Kasumi-1 (cell line): ENCODE data around the gene OSBPL2.

ENCODE experiments used
- DNase-seq, 2 experiments: peaks; one replicate each; lab custom pipeline; 2025; lab: John Stamatoyannopoulos, UW

The OSBPL2 gene

DNA sequence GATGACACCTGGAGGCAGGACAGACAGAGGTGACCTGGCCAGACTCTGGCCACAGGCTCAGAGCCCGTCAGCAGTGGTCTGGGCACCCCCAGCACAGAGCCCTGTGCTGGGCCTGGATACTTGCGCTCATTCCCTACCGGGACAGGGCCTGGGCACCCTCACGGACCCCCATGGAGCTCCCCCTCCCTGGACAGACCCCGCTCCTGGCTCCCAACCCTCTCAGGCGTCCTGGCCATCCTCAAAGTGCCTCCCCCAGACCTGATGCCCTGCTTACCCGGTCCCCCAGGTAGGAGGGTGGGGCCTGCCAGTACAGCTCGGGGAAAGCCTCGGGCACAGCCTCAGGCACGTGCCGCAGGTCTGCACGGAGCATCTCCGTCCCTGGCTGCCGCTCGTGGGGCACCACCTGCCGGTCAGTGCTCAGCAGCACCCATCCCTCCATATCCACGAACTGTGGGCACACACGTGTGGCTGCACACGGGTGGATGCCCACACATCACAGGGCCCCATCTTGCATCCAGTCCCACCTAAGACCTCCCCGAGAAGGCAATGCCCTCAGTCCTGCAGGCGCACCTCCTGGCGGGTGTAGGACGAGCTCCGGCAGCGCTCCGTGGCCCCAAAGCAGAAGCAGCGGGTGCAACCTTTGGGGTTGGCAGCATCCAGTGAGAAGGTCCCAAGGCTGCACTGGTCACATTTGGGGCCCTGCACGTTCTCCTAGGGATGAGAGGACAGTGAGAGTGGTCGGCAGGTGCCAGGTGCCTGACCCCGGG is 88.8 kb downstream of the OSBPL2 start:
- DNase-seq: no peak

DNA sequence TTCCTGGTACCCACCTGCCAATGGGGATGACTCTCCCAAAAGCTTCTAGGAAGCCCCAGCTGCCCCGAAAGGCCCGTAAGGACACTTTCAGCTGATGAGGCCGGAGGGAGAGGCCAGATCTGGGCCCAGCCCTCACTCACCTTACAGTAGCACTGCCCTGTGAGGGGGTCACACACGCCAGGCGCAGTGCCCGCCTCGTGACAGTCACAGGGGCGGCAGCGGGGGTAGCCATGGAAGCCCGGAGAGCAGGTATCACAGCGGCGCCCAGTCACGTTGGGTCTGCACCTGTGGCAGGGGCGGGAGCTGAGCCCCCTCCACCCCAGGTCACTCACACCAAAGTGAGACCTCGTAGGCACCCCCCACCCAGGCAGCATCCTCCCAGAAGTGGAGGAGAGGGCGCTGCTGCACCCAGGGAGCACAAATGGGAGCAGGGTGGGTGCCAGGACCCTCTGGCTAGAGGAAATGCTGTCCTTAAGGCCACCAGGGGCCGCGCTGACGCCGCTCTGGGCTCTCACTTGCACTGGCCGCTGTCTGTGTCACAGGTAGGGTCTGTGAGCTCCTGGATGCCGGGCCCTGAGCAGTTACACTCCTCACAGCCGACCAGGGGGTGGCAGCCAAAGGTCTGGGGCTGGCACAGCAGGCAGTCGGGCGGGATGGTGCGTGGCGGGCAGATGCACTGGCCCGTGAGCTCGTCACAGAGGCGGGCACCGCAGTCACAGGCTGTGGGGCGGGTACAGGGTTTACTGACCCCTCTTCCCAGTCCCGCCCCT is 89.6 kb downstream of the OSBPL2 start:
- no peak for DNase-seq

DNA sequence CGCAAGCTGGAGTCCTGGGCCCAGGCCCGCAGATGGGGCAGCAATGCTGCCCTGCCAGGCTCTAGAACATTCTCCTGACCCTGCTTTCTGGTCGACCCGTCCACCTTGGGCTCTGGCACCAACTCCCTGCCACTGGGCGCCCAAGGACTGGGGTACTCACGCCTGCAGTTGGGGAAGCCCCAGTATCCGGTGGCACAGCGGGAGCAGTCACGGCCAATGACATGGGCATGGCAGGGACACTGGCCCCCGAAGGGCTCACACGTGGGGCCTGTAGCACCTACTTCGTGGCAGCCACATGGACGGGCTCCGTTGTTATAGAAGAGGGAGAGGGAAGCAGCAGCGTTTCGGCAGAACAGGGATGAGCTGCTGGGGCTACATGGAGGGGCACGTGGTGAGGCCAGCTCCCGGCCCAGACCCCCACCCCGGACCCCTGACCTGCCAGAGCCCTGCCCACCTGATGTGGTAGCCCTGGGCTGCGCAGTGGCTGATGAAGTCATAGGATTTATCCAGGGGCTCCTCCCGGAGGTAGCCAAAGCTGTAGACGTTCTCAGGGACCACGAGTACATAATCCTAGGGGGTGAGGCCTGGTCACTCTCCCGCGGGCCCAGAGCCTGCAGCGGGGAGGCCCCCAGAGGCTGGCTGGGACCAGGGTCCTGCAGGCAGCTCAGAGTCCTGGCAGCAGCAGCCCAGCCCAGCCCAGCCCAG is 90.5 kb downstream of the OSBPL2 start:
- no peak for DNase-seq

DNA sequence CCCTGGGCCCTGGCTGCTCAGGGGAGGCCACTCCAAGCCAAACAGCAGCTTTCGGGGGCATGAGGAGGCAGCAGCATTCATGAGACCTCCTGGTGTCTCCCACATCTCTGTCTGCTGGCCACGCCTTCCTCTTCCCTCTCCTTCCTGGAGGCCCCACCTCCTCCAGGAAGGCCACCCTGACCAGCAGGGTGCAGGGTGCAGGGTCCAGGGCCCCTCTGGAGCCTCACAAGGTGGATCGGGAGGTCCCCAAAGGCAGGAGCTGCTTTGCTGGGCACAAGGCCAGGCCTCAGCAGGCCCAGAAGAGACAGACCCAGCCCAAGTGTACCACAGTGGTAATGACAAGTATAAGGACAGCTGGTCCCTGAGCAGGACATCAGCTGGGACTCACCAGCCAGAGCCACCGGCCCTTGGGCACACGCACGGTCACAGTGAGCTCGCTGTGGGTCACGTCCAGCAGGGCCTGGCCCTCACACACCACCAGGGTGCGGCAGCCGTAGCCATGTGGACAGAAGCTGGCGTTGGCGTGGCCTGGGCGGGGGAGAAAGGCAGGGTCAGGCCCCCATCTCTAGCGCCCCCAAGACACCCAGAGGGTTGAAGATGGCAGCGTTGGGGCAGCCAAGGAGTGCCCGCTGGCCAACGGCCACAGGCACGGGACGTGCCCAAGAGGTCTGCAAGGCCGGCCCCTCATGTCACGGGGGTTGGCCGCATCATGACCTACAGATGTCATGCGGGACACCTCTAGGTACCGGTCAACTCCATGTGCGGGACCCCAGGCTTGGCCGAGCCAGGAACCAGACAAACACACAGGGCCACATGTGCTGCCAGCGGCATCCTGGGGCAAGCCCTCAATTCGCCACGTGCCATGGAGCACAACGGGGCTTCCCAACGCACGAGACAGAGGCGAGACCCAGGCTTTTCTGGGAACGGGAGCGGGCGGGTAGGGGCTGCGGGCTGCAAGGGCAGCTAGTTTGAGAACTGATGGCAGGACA is 91.4 kb downstream of the OSBPL2 start:
- no peak for DNase-seq

DNA sequence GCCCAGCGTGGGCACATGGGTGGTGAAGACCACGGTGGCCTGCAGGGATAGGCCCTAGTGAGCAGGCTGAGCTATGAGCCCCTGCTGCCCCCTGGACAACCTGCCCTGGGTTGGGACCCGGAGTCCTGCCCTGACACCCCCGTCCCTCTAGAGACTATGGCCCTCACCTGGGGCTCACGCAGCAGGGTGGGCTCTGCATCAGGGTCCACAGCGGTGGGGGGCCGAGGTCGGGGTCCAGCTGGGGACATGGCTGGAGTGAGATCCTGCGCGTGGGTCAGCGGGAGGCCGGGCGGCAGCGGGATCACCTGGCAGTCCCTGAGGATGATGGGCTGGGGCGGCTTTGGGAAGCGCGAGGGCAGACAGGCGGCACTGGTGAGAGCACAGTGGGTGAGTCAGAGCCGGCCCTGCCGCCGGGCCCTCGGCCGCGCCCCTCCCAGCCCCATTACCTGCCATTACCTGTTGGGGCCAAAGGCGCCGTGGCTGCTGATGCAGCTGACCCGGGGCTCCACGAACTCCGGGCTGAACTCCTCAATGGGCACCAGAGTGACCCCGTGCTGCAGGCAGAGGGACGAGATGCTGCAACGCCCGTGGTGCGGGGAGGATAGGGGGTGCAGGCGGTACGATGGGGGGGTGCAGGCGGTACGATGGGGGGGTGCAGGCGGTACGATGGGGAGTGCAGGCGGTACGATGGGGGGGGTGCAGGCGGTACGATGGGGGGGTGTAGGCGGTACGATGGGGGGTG is 92.4 kb downstream of the OSBPL2 start:
- DNase-seq: no peak

DNA sequence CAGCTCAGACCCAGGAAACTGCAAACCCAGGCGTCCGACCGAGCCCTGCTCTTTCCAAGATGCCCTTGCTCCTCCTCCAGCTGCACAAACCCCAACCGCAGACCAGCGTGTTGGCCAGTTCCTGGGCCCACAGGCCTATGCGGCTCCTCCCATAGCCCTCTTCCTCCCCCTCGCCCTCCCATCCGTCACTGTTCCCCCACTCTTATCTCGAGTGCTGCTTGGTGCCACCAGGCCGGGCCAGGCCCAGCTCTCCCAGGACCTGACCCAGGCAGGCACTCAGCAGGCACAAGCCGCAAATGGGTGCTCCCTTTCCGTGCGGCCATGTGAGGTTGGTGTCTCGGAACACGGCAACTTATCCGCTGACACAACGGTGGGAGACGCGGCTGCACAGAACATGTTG is 93.0 kb downstream of the OSBPL2 start:
- no peak for DNase-seq

DNA sequence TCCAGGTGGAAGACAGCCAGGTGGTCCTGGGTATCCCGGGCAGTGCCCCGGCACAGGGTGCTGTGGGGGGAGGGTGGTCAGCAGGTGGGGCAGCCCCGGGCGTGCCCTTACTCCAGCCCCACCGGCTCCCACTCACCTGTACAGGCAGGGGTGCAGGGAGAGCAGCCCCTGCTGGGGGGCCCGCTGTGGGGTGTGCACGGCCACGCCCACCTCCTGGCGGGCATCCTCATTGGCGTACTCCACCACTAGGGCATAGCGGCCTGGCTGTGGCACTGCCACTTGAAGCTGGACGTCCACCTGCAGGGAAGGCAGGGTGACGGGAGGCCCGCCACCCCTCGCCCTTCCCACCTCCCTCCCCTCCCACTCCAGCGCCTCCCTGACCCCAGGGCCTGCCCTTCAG is 94.1 kb downstream of the OSBPL2 start:
- no peak for DNase-seq

DNA sequence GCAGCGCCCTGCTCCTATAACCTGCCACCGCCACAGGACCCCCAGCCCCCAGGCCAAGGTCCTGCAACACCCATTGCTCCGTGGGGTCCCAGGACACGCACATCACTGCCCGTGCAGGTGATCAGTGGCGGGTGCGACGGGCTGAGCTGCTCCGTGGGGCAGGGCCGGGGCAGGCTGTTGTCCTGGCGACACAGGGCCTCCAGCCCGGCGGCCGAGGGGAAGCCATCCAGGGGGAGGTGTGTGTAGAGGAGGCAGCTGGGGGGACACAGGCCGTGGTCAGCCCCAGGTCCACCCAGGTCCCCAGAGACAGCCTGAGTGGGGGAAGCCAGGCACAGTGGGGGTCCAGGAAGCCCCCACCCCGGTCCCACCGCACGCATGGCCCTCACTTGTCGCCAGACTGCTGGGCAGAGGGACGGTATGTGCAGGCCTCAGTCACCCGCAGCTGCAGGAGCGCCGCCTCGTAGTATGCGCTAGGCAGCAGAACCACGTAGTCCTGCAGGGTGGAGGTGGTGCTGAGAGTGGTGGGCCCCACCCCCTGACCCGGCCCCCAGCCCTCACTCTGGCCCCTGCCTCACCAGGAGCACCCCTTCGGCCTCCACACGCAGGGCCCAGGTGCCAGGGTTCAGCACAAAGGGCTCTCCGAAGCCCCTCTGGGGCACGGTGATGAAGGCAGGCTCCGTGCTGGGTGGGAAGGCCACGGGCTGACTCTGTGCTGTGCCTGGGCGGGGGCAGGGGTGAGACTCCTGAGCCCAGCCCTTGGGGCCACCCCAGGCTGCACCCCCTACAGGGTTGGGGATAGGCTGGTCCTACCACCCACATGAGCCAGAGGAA is 94.9 kb downstream of the OSBPL2 start:
- DNase-seq: no peak

DNA sequence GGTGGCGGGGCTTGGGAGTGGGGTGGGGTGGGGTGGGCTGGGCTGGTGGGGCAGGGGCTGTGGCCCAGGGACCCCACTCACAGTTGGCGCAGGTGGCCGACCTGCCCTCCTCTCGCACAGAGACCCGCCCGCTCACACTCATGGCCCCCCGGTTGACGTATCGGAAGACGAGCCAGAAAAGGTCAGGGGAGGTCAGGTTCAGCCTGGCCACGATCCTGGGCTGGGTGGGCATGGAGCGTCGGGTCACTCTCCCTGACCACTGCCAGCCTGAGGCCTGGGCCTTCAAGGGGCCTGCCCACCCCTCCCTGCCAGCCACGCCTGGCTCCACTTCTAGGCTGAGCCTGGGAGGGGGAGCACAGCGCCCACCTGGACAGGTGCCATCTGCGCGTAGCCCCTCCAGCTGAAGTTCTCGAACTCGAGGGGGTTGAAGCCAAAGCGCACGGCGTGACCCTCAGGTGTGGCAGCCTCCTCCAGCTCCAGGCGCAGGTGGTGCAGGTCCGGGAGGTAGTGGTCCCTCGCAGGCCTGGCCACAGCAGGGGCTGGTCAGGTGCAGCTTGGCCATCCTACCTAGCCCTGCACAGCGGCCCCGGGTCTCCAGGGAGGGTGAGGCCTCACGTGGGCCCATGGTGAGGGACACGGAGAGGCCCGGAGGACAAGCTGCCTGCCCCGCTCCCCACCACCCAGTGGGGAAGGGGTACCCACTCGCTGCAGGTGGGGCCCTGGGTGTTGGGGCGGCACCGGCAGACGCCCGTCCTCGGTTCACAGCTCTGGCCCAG is 95.7 kb downstream of the OSBPL2 start:
- DNase-seq: no peak

DNA sequence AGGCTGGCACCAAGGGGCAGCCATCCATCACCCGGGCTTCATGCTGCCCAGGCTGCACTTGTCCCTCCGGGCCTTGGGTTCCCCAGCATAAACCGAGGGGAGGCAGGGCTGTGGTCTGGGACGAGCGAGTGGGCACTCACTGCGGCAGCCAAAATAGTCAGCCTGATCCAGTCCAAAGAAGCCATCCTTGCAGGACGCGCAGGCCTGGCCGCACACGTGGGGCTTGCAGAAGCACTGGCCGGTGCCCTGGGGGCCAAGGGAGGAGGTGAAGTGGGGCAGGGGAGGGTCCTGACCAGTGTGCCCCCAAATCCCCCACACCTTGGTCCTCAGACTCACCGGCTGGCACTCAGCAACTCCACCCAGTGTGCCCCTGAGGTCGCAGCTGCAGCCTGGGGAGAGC is 96.6 kb downstream of the OSBPL2 start:
- no peak for DNase-seq

DNA sequence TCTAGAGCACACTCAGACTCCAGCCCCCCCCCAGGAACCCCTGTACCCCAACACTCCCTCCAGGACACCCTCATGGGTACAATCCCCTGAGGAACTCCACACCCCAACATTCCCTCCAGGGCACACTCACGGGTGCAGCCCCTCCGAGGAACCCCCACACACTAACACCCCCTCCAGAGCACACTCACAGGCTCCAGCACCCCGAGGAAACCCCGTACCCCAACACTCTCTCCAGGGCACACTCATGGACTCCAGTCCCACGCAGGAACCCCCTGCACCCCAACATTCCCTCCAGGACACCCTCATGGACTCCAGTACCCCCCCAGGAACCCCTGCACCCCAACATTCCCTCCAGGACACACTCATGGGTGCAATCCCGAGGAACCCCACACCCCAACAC is 97.2 kb downstream of the OSBPL2 start:
- no peak for DNase-seq

DNA sequence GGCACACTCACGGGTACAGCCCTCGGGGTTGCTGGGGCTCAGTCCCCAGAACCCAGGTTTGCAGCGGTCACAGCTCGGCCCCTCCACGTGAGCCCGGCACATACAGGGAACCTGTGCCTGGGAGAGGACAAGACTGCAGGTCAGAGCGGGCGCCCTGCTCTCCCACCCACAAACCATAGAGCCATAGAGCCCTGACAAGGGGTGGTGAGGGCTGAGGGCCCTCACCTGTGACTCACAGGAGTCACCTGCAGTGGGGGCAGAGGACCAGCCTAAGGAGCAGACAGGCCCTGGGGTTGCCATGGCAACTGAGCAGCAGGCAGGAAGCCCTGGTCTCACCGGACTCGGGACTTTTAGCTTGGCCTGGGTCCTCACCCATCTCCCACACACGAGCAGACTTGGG is 98.0 kb downstream of the OSBPL2 start:
- no peak for DNase-seq

DNA sequence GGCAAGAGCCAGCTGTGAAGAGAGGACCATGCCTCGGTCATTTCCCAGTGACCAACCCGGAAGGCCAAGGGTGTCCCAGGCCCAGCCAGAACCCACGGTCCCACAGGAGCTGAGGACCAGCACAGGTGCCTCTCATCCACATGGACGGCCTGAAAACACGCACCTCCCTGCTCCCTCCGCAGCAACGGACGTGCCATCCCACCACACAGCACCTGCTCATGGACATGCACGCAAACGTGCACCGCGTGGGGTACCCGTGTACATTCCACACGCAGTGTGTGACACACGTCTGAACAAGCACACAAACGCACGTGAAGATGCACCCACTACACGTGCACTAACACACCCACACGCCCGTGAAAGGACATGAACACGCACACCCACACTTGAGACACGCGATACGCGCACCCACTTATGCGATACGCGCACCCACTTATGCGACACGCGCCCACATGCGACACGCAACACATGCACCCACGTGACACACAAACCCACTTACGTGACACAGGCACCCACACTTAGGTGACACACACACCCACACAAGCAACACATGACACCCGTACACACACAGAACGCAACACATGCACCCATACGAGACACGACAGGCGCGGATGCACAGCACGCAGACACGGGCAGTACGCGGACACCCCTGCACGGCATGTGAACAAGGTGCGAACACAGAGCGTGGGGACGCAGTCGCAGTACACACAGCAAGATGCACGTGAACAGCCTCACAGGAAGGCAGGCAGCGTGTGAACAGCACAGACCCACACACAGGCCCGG is 98.6 kb downstream of the OSBPL2 start:
- no peak for DNase-seq

DNA sequence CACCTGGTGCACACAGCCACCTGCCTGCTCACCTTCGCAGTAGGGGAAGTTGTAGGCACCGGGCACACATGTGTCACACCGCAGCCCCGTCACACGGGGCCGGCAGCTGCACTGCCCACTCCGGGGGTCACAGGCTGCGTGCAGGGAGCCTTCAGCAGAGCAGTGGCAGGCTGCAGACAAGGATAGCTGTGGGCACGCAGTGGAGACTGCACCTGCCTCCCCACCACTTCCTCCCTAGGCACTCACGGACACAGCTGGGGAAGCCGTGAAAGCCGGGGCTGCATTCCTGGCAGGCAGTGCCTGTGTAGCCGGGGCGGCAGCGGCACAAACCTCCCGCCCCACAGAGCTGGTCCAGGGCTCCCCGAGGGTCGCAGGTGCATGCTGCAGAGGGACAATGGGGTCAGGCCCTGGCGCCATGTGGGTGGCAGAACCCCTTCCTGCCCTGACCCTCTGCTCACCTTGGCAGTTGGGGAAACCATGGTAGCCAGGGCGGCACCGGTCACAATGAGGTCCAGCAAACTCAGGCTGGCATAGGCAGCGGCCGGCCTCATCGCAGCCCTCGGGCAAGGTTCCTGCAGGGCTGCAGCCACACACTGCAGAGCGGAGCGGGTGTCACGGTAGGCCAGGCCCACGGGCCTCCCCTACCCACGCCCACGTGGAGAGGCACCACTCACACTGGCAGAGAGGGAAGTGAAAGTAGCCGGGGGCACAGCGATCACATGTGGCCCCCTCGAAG is 99.4 kb downstream of the OSBPL2 start:
- no peak for DNase-seq

DNA sequence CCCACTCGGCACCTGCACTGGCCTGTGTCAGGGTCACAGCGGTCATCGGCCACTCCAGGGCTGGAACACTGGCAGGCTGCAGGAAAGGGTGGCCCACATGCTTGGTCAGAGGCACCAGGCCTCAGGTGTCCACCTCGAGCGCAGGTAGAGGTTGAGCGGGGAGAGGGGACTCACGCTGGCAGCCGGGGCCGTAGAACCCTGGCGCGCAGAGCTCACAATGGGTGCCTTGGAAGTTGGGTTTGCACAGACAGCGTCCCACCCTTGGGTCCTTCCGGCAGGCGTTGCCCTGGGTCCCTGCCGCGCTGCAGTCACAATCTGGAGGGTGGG is 99.9 kb downstream of the OSBPL2 start:
- DNase-seq: no peak

DNA sequence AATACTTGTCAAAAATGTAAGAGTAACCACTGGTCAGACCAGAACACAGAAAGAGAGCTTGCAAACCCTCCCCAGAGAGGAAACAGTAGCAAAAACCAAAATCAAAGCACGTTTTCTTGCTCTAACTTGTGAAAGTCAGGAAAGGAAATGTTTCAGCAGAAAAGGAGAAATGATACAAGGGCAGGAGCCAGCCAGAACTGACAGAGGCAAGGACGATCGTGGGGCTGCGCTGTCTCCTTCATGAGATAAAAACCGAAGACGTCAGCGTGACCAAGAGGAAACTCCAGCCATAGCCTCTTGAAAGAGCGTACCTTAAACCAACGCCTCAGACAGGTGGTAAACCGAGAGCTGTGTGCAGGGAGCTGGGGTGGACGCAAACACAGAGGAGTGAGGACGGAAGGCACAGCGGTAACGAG is 101.3 kb downstream of the OSBPL2 start:
- DNase-seq: no peak

DNA sequence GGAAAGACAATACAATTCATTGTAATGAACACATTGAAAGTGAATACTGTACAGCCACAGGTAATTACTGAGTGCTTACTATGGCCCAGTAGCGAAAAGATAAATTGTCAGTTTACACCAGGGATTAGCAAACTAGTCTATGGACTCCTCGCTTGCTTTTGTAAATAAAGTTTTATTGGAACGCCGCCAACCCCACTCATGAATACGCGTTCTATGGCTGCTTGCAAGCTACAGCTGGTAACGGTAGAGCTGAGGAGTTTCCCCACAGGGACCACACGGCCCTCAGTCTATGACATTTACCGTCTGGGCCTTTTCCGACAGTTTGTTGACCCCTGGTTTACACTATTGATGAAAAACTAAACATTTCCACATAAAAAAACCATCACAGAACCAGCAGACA is 104.6 kb downstream of the OSBPL2 start:
- no peak for DNase-seq

DNA sequence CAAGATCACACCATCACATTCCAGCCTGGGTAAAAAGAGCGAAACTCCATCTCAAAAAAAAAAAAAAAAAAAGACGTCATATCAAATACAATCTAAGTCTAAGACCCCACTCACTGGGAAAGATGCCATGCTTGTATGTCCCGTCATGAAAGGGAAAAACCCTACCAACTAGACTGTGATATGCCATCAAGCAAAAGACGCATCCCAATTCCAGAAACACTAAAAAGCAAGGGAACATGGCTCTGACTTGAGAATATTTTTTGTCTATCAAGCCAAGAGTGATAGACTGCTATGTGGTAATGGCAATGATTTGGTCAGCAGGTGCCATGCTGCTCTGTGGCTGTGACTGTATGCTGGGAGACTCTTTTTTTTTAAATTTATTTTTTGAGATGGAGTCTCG is 105.8 kb downstream of the OSBPL2 start:
- no peak for DNase-seq
